ENCODE results near the gene HTR2C. TPM values are rescaled to one million over a fixed set of nuclear protein-coding genes. Genes with fewer than 3 reads are reported as not detected.

HTR2C gene
- total RNA-seq, 2 donors from 2014 or later: not detected

GRCh38 chrX:114782925-114783324, 199.0 kb downstream of the HTR2C start:
- Mint-ChIP-seq H3K27ac (no peak overlapping the region), H3K36me3 (ENCODE audit: insufficient read depth in 2 of 2) (peaks cover 0 to 5% of the 10 kb centered on the region in 2 donors), H3K4me1 (ENCODE audit: low read depth) (no peaks in the 10 kb centered on the region), H3K4me3 (no peak overlapping the region), H3K27me3 (ENCODE audit: low read depth) (no peaks in the 10 kb centered on the region), H3K9me3 (peaks cover 0 to 2% of the 10 kb centered on the region in 2 donors)
- DNase-seq (no peak), ATAC-seq (replicated peaks in 1 of 2) (no peak)

- ATAC-seq (replicated peaks in 1 of 2): no peak
- no peaks in the 10 kb centered on the region for H3K9me3 Mint-ChIP-seq
- no peak for DNase-seq
- H3K36me3 Mint-ChIP-seq (ENCODE audit: insufficient read depth in 2 of 2): peaks cover 0 to 5% of the 10 kb centered on the region in 2 donors
- H3K4me1 Mint-ChIP-seq (ENCODE audit: low read depth): no peaks in the 10 kb centered on the region
- H3K27ac Mint-ChIP-seq: no peak overlapping the region
- H3K27me3 Mint-ChIP-seq (ENCODE audit: low read depth): no peaks in the 10 kb centered on the region
- no peak overlapping the region for H3K4me3 Mint-ChIP-seq
Measured at GRCh38 chrX:114787061-114787460, 203.2 kb downstream of the HTR2C start.

DNA sequence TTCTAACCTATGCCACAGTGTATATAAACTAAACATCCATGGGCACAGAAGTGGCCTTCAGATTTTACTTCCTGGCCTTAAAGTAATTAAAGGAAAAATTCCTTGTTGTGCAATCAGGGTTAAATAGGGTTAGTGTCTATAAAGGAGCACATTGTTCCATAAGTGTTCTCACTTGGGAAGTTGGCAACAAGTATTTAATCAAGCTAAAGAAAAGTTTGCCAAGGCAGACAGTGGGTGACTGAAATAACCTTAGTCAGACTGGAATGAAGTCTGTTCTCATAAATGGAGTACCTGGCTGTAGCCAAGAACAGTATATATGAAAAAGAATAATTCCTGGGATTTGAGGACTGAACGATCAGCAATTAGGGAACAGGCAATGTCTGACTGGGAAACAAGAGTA, 213.6 kb downstream of the HTR2C start:
- Mint-ChIP-seq H3K27ac (no peak overlapping the region), H3K36me3 (ENCODE audit: insufficient read depth in 2 of 2) (no peaks in the 10 kb centered on the region), H3K9me3 (no peaks in the 10 kb centered on the region), H3K4me3 (no peak overlapping the region), H3K27me3 (ENCODE audit: low read depth) (peaks cover 10% of the 10 kb centered on the region), H3K4me1 (ENCODE audit: low read depth) (no peaks in the 10 kb centered on the region)
- no peak for ATAC-seq (replicated peaks in 1 of 2)
- DNase-seq: no peak

- H3K27me3 Mint-ChIP-seq (ENCODE audit: low read depth): peaks cover 10% of the 10 kb centered on the region
- no peak for ATAC-seq (replicated peaks in 1 of 2)
- no peaks in the 10 kb centered on the region for H3K4me1 Mint-ChIP-seq (ENCODE audit: low read depth)
- no peak overlapping the region for H3K4me3 Mint-ChIP-seq
- no peak for DNase-seq
- H3K36me3 Mint-ChIP-seq (ENCODE audit: insufficient read depth in 2 of 2): no peaks in the 10 kb centered on the region
- H3K9me3 Mint-ChIP-seq: no peaks in the 10 kb centered on the region
- H3K27ac Mint-ChIP-seq: no peak overlapping the region
Measured at GRCh38 chrX:114798907-114799306, 215.0 kb downstream of the HTR2C start.

DNA sequence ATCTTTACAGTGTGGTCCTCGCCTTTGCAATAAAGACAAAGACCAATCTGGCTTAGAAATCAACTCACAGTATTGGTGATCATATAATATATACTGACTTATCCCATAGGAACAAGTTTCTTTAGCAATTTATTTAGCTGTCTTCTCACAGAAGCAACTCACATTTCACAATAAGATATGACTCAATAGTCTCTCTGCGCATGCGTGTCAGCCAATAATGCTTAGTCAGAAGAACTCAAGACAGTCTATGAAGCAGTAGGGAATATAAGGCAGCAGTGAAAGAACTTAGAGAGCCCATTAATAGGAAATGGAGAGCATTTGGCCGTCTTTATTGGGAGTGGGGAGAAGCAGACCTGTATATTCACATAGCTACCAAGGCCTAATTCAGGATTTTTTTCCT, 216.8 kb downstream of the HTR2C start:
- H3K4me3 Mint-ChIP-seq: no peak overlapping the region
- ATAC-seq (replicated peaks in 1 of 2) (no peak), DNase-seq (no peak)
- peaks cover 10% of the 10 kb centered on the region for H3K27me3 Mint-ChIP-seq (ENCODE audit: low read depth)
- H3K4me1 Mint-ChIP-seq (ENCODE audit: low read depth): no peaks in the 10 kb centered on the region
- H3K36me3 Mint-ChIP-seq (ENCODE audit: insufficient read depth in 2 of 2): no peaks in the 10 kb centered on the region
- no peaks in the 10 kb centered on the region for H3K9me3 Mint-ChIP-seq
- no peak overlapping the region for H3K27ac Mint-ChIP-seq

GRCh38 chrX:114819509-114819908, 235.6 kb downstream of the HTR2C start:
- ATAC-seq (replicated peaks in 1 of 2): no peak

DNA sequence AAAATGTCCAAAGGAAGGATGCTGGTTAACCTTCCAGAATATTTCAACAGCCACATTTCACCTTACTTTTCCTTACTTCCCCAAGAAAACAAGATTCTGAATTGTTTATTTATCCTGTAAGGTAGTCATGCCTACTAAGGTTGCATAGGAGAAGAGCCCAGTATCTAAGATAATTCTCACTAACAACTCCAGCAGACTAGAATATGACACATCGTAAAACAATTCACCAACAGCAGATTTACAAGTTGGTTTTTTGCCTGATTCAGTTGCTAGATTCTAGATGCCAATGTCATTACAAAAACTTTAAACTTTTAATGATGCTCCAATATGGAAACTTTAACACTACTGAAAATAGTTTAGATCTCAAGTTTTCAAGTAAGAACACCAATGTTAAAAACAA, 257.2 kb downstream of the HTR2C start:
- DNase-seq: no peak
- Mint-ChIP-seq H3K27ac (no peak overlapping the region), H3K4me3 (no peak overlapping the region), H3K27me3 (ENCODE audit: low read depth) (peaks cover 18% of the 10 kb centered on the region), H3K36me3 (ENCODE audit: insufficient read depth in 2 of 2) (no peaks in the 10 kb centered on the region), H3K9me3 (peaks cover 0 to 3% of the 10 kb centered on the region in 2 donors), H3K4me1 (ENCODE audit: low read depth) (no peaks in the 10 kb centered on the region)
- ATAC-seq (replicated peaks in 1 of 2): no peak

More at GRCh38 chrX:114819509-114819908, 235.6 kb downstream of the HTR2C start:
- H3K9me3 Mint-ChIP-seq: no peaks in the 10 kb centered on the region
- no peaks in the 10 kb centered on the region for H3K27me3 Mint-ChIP-seq (ENCODE audit: low read depth)
- no peak for DNase-seq
- no peaks in the 10 kb centered on the region for H3K36me3 Mint-ChIP-seq (ENCODE audit: insufficient read depth in 2 of 2)
- no peak overlapping the region for H3K27ac Mint-ChIP-seq
- no peak overlapping the region for H3K4me3 Mint-ChIP-seq
- H3K4me1 Mint-ChIP-seq (ENCODE audit: low read depth): no peaks in the 10 kb centered on the region

GRCh38 chrX:114842181-114842580, 258.3 kb downstream of the HTR2C start:
- Mint-ChIP-seq H3K36me3 (ENCODE audit: insufficient read depth in 2 of 2) (no peaks in the 10 kb centered on the region), H3K9me3 (peaks cover 0 to 3% of the 10 kb centered on the region in 2 donors), H3K27me3 (ENCODE audit: low read depth) (peaks cover 18% of the 10 kb centered on the region), H3K27ac (no peak overlapping the region), H3K4me1 (ENCODE audit: low read depth) (no peaks in the 10 kb centered on the region), H3K4me3 (no peak overlapping the region)
- ATAC-seq (replicated peaks in 1 of 2) (no peak), DNase-seq (no peak)

DNA sequence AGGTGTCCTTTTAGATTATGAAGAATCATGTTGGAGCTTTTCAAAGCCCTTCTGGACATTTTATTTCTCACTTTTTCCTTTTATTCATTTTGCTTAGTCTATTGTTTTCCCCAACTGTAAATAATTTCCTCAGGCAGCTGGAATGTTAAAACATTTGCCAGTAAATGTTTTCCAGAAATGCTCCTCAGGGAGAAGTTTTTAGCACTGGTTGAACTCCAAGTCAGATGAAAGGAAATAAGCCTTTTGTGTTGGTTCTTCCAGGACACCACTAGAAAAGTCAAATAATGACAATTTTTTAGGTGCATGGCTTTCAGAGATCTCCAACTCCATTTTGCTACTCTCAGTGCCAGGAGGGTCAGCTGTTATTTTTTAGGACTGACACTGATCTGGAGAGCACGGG, 305.6 kb downstream of the HTR2C start:
- Mint-ChIP-seq H3K9me3 (peaks cover 0 to 3% of the 10 kb centered on the region in 2 donors), H3K27me3 (ENCODE audit: low read depth) (no peaks in the 10 kb centered on the region), H3K27ac (no peak overlapping the region), H3K36me3 (ENCODE audit: insufficient read depth in 2 of 2) (peaks cover 0 to 3% of the 10 kb centered on the region in 2 donors), H3K4me3 (no peak overlapping the region), H3K4me1 (ENCODE audit: low read depth) (no peaks in the 10 kb centered on the region)
- DNase-seq (no peak), ATAC-seq (replicated peaks in 1 of 2) (no peak)

DNA sequence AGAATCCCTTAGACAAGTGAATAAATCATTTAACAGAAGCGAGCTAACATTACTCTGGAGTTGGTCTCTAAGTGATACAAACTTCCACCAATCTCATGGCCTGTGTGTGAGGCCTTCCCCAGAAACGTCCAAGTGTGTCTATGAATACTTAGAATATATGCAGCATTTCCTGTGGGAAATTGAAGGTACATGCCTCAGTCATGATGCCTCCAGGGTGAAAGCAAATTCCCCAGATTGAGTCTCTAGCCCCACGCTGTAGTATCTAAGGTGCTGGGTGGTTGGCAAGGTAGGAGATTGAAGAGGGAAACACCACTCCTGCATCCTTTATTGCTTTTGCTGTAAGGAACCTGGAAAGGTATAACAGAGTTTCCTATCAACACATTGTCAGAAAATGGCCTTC, 319.7 kb downstream of the HTR2C start:
- no peak for ATAC-seq (replicated peaks in 1 of 2)
- Mint-ChIP-seq H3K9me3 (peaks cover 0 to 8% of the 10 kb centered on the region in 2 donors), H3K4me3 (no peak overlapping the region), H3K36me3 (ENCODE audit: insufficient read depth in 2 of 2) (no peaks in the 10 kb centered on the region), H3K4me1 (ENCODE audit: low read depth) (no peaks in the 10 kb centered on the region), H3K27ac (no peak overlapping the region), H3K27me3 (ENCODE audit: low read depth) (peaks cover 17% of the 10 kb centered on the region)
- DNase-seq: no peak

DNA sequence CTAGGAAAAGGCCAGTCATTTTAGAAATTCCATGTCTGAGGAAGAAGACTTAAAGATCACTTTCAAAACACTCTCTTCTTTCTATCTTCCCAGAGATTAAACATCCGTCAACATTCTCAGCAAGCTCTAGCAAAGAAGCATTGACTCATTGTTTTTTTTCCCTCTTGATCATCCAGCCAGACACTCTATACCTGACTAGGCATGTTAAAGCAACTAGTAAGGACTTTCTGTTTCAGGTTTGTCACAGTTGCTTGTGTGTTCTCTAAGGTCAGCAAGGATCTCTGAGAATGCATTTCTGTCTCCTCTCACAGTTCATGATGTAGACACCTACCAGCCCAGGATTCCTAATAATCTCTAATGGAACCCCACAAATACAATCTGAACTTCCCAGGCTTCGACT, 321.4 kb downstream of the HTR2C start:
- DNase-seq: no peak
- H3K9me3 Mint-ChIP-seq: peaks cover 0 to 8% of the 10 kb centered on the region in 2 donors
- no peaks in the 10 kb centered on the region for H3K4me1 Mint-ChIP-seq (ENCODE audit: low read depth)
- H3K27me3 Mint-ChIP-seq (ENCODE audit: low read depth): peaks cover 17% of the 10 kb centered on the region
- H3K36me3 Mint-ChIP-seq (ENCODE audit: insufficient read depth in 2 of 2): no peaks in the 10 kb centered on the region
- ATAC-seq (replicated peaks in 1 of 2): no peak
- H3K4me3 Mint-ChIP-seq: no peak overlapping the region
- H3K27ac Mint-ChIP-seq: no peak overlapping the region

GRCh38 chrX:114906984-114907510, 323.2 kb downstream of the HTR2C start:
- DNase-seq (no peak), ATAC-seq (replicated peaks in 1 of 2) (no peak)
- peaks cover 14% of the 10 kb centered on the region for H3K27me3 Mint-ChIP-seq (ENCODE audit: low read depth)
- no peak overlapping the region for H3K4me3 Mint-ChIP-seq
- peaks cover under 1 to 8% of the 10 kb centered on the region in 2 donors for H3K9me3 Mint-ChIP-seq
- no peaks in the 10 kb centered on the region for H3K4me1 Mint-ChIP-seq (ENCODE audit: low read depth)
- H3K36me3 Mint-ChIP-seq (ENCODE audit: insufficient read depth in 2 of 2): no peaks in the 10 kb centered on the region
- H3K27ac Mint-ChIP-seq: no peak overlapping the region

GRCh38 chrX:114924423-114924822, 340.5 kb downstream of the HTR2C start:
- DNase-seq: no peak
- Mint-ChIP-seq H3K36me3 (ENCODE audit: insufficient read depth in 2 of 2) (no peaks in the 10 kb centered on the region), H3K27ac (no peak overlapping the region), H3K27me3 (ENCODE audit: low read depth) (peaks cover 22% of the 10 kb centered on the region), H3K9me3 (peaks cover 0 to 2% of the 10 kb centered on the region in 2 donors), H3K4me1 (ENCODE audit: low read depth) (no peaks in the 10 kb centered on the region), H3K4me3 (no peak overlapping the region)
- no peak for ATAC-seq (replicated peaks in 1 of 2)

DNA sequence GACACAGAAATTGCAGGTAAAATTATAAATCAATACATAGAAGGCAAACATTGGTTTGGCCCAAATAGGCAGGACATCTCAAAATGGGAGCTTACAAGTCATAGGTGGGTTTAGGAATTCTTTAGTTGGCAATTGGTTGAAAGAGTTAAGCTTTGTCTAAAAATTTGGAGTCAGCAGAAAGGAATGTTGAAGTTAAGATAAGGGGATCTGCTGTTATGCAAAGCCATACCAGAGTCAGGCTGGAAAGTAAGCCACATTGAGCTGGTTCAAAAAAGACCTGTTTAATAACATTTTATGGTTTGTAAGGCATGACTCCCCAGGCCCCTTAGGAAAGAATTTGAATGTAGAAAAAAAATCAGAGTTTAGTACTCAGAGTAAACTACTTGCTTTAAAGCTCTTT, 341.0 kb downstream of the HTR2C start:
- H3K36me3 Mint-ChIP-seq (ENCODE audit: insufficient read depth in 2 of 2): no peaks in the 10 kb centered on the region
- H3K4me3 Mint-ChIP-seq: no peak overlapping the region
- peaks cover 22% of the 10 kb centered on the region for H3K27me3 Mint-ChIP-seq (ENCODE audit: low read depth)
- H3K4me1 Mint-ChIP-seq (ENCODE audit: low read depth): no peaks in the 10 kb centered on the region
- no peak overlapping the region for H3K27ac Mint-ChIP-seq
- H3K9me3 Mint-ChIP-seq: peaks cover 0 to 2% of the 10 kb centered on the region in 2 donors
- ATAC-seq (replicated peaks in 1 of 2) (no peak), DNase-seq (no peak)

Data from activated T-cell treated with anti-CD3 and anti-CD28 coated beads, Interleukin-2, amount 50 U/mL, for 72 hours (primary cell).